Ramos (cell line): ENCODE results near the gene KPTN.

Source experiments
- in situ Hi-C: fragments of 300-500 bp; cut with MboI; formaldehyde crosslinking; loops from one replicate; pipeline ENCODE4 v1.14.3; 2022; ENCODE audit warnings: low sequenced_read_pairs; ENCODE audit not compliant: unreplicated experiment

Gene KPTN

DNA sequence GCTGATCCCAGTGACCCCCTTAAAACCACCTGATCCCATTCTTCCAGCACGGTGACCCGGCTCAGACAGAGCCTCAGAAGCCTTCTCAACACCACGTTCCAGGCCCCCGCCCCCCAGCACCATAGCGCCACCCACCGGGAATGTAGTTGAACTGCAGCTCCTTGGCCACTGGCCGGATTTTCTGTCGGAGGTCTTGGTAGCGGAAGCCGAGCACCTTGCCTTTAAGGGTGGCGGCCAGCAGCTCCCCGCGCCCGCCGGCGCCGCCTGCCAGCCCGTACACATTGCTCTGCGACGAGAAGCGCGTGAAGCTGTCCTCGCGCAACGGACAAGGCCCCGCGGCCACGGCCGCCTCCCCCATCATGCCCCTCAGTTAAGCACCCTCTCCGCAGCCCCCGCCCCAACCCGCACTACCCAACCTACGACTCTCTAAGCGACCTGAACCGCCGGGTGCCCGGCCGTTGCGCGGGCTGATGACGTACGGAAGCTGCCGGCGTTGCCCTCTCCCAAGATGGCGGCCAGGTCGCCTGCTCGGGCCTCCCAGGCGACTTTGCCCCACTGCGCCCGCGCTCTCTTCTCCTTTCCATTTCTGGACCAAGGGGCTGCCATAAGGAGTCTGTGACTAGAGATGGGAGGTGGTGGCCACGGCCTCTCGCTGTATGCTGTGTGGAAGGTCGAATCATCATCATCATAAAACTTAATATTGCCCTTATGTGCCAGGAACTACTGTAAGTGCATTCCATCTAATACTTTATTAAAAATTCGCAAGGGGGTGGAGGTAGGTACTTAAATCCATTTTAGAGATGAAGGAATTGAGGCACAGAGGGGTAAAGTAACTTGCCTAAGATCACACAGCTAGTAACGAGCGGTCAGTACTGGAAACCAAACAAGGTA, at the start of gene KPTN:
Gene KPTN, minus strand, starts transcription at position 420 of the 891 bp plus-strand sequence. Its CDS starts 59 bp downstream, at position 361.
- in situ Hi-C loops = no loop called here

DNA sequence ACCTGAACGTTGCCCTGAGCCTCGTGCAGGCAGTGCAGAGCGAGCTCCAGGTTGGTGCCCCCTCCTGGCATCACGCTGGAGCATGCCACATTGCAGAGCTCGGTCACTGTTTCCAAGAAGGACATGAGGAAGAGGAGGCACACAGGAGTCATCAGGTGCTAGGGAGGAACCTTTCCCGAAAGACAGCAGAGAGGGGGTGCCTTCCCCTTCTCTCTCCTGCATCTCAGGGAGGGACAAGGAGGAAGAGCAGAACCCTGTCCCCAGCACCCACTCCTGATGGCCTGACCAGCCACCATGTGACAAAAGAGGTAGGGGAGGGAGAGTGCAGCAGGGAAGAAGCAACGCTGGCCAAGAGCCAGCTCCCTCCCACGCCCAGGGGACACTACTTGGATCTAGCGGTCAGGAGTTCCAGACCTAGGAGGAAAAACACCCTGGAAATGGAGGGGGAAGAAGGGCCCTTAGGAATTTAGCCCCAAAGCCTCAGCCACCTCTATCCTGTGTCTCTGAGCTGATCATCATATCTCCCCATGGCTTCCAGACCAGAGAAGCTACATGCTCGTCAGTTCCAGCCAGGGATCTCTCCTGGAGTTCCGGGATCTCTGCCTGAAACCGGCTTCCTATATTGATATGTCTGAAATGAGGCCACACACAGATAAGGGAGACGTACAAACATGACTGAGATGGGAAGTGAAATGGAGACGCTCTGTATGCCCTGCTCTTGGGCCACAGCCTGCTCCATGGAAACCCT, 47.8 kb upstream of the KPTN start:
- in situ Hi-C loops = no loop called here

DNA sequence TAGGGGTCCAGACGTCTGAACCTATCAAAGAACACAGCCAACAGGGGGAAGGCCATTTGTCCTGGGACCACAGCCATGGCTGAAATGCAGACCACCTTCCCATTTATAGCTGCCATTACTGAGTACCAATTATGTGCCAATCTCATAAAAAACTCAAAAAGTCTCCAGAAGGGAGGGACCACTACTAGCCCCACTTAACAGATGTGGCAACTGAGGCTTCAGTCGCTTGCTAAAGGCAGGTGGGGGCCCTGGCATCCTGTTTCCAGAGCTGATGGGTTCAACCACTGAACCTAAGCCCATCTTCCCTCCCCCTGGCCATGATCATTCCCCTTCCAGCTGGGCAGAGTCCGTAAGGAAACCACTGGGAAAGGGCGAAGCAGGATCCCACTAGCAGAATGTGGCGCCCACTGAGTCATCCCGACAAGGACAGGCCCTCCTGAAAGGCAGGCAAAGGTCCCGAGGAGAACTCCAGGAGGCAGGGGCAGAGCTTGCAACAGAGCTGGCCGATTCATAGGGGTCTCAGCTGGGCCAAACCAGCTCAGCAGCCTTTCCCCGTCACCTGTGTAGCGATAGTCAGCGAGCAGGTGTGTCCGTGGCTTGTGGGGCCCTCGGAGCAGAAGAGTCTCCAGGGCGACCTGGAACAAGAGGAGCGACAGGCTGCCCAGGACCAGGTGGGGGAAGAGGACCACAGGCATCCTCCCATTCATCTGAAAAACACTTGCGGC, 45.2 kb upstream of the KPTN start:
- in situ Hi-C loops = no loop called here

DNA sequence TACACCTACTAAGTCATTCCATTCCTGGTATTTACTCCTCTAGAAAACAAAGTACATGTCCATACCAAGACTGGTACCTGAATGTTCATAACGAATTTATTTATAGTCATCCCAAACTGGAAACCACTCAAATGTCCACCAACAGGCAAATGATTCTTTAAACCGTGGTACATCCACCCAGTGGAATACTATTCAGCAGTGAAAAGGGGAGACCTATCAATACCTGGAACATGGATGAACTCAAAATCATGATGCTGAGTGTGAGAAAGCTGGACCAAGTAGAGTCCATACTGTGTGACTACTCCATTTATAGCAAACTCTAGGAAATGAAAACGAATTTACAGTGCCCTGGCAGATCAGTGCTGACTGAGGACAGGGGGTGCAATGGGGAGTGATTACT, 42.8 kb upstream of the KPTN start:
- in situ Hi-C loops = no loop called here

DNA sequence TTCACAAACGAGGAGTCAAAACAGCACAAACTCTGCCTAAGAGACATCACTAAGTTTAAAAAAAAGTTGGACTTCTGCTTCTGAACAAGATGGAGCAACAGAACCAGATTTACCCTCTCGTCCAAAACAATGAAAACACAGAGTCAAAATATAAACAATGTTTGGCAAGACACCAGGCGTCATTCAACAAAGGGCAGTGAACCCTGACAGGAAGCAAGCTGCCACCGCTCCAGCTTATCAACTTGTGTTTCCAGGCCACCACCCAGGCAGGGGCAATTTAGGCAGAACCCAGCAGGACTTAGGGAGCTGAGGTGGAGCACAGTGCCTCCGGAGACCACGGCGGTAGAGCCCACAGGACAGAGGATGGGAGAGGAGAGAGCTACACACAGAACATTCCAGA, 39.5 kb upstream of the KPTN start:
- in situ Hi-C loops = no loop called here

DNA sequence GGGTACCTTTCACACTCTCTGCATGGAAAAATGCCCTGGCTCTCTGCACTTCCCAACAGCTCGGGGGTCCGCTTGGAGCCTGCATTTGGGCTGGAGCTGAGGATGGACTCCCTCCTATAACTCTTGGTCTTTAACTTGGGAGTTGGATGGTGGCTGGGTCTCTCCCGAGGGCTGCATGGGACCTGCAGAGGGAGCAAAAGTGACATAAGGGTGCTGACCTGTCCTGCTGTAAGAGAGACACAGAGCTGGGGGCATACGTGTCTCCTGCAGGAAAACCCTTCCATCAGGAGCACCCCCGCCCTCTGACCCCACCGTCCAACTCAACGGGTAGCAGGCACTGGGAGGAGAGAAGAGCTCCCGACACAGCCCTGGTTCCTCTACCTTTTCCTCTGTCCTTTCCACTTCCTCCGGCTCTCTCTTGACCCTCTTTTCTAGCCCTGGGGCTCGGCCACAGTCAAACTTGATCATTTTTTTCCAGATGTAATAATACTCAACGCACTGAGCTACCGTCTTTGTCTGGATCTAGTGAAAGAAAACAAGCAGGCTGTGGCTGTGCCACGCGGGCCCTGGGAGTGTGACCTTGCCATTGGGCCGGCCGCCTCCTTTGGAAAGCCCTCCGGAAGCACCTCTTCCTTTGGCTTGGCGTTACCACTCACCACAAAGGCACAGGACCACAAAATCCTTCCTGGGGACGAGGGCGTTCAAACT, 37.6 kb upstream of the KPTN start:
- in situ Hi-C loops = no loop called here

DNA sequence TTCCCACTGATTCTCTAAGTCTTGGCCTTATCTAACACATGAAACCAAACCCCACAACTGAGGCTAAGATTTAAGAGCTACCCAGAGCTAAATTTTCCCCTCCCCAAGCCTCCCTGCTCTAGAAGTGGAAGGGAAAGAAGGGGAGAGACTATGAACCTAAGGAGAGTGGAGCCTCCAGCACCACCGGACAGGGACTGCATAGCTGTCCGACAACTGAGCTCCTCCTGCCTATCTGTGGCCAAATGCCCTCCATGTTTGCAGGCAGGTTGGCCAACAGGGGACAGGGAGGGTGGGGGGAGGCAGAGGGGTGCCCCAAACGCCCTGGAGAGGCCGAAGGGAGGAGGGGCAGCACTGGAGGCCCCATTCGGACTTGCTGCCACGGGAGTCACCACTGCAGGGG, 36.8 kb upstream of the KPTN start:
- in situ Hi-C loops = no loop called here

DNA sequence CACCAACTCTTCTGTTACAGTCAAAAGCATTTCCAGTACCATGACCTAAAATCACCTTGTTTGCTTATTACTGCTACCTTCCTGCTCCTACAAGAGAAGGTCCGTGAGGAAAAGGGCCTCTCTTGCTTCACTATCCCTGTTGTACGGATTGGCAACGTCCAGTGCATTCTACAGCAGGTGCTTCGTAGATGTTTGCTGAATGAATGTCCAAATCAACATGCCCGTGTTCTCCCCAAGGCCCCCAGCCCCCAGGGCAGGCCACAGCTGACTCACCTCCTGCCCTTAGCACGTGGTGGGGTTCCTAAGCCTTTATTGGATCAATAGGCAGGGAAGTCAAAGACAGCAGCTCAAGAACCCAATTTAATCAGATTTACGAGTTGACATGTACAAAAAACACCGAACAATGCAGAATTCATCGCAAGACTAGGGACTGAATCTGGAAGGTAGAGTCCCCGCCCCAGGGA, 36.4 kb upstream of the KPTN start:
- in situ Hi-C loops = no loop called here

DNA sequence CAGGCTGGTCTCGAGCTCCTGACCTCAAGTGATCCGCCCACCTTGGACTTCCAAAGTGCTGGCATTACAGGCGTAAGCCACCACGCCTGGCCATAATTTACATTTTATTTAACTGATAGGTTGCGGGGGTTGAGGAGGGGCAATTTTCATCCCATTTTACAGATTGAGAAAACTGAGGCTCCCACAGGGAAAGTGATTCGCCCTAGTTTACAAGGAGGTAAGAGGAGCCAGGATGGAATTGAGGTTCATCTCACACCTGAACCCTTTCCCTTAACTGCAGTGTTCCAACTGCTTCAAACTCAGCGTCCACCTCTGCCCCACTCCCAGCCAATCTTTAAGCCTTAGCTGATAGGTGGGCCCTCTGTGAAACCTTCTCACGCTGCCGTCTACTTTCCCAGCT, 34.8 kb upstream of the KPTN start:
- in situ Hi-C loops = no loop called here

DNA sequence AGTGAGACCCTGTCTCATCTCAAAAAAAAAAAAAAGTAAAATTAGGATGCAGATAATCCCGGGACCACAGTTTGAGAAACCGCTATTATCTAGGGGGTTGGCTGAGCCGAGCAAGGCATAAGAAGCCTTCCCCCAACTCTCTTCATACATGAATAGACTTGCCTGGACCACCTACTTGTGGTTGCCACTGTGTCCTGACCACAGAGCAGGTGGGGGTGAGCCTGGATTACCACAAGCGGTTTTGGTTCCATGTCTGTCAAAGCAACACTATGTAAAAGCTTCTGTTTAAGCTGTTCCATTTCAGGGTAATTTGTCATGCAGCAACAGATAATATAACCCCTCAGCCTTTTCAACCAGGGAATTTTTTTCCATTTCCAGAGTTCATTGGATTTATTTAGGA, 34.1 kb upstream of the KPTN start:
- in situ Hi-C loops = no loop called here

DNA sequence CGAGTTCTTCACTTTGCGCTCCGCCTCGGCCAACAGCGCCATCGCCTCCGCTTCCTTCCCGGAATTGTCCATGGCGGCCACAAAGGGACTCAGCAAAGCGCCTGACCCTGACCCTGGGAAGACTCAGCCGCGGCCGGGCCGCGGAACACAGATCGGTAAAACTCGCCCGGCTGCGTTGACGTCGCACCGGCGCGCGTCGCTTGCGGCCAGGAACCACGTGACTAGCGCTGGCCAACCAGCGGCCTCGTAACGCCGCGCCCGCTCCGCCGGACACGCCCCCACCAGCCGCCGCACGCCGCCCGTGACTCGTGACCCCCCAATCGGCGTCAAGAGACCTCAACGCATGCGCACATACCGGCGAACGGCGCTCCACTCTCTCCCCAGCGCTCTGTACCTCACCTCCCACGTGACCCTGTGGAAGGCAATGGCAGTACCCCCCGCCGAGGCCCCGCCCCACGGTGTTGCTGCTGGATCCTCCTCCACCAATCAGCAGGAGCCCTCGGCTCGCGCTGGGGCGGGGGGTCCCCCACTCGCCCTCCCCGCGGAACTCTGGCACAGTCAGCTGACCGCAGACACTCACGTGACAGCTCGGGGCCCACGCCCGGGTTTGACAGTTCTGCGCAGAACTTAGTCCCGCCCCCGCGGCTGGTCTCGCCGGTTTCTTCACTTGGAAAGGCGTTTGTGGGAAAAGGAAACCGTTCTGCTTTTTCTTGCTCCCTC, 31.0 kb upstream of the KPTN start, which contains the start of gene NAPA:
Gene NAPA, minus strand, starts transcription at position 195 of the 720 bp plus-strand sequence. Its CDS starts 123 bp downstream, at position 72.
- in situ Hi-C loops = no loop called here

DNA sequence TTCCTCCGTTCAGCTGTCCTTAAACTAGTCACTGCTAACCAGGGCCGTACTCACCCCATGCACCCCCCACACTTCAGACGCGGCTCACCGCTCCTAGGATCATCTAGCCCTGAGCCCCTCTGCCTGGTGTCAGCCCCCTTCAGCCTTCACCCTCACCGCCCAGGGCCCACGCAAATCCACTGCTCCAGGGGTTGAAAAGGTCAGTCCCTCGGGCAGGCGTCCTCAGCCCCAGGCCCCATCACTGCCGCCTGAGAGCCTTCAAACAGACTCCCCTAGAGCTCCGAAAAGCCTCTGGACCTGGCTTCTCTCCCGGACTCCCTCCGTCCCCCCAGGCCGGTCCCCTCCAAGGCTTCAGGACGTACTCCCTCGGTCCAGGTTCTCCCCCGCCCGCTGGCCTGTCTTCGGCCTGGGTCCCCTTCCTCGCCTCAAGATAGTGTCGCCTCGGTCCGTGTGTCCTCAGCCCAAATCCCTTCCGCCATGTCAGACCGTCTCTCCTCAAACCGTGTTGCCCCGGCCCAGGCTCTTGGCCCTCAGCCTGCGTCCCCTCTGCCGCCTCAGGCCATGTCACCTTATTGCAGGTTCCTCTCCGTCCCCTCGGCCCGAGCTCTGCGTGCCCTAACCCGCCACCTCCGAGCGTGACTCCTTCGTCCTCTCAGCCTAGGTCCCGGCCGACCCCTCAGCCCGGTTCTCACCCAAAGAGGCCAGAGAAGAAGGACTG, 30.3 kb upstream of the KPTN start:
- in situ Hi-C loops = no loop called here

DNA sequence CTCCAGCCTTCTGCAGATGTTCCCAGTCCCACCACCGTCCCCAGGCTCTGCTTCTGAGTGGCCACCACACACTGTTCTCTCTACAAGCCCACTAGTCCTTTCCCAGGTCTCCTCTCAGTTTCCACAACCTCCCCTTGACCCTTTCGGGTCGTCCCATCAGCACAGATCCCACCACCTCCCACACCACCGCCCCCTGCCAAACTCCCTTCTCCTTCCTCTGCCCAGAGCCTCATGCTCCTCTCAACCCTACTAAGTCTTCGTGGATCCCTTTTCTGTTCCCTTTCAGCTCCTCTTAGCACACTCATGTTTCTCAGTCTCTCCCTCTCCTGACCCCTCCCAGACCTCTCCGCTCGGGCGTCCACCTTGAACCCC, 28.9 kb upstream of the KPTN start:
- in situ Hi-C loops = no loop called here

DNA sequence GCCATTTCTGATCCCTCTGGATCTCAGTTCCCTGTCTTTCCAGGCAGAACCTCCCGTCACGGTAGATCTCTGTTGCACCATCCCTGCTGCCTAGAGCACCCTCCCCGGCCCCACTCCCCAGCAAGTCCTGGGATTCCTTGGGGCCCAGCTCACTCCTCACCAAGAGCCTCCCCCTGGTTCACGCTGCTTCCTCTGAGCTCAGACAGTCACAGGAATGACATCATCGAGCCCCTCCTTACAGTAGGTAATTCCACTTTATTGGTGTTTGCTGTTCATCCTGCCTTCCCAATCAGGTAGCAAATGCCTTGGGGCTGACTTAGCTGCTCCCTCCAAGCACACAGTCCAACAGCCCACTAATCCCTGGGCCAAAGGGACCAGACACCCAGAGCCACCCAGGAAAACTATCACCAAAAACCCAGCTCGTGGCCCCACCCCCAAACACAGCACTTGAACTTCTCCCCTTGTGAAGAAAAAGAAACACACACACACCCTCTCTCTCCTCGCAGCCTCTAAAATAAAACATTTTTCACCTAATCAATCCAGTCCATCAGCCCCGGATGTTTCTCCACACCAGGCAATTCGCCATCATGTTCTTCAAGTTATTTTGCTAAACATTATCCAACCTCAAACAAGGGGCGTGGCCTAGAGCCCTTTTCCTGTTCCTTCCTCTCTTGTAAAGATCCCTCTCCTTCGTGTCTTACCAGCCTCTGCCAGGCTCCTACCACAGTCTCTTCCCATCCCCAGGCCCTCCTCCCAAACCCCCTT, 28.3 kb upstream of the KPTN start:
- in situ Hi-C loops = no loop called here

DNA sequence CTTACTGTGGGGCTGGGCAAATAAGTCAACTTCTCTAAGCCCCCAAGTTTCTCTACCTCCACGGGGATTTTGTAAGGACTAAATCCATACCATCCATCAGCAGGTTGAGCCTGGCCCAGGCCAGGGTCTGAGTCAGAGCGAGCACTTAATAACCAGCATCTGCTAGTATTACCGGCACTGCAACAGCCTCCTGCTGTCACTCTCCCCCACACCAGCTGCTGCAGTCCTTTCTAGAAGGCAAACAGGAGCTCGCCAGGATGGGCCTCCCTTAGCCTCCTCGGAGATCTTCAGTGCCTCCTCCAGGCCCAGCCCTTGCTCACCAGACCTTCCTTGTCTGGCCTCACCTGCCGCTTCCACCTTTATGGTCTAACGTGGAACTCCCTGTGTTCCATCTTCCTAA, 27.7 kb upstream of the KPTN start:
- in situ Hi-C loops = no loop called here

DNA sequence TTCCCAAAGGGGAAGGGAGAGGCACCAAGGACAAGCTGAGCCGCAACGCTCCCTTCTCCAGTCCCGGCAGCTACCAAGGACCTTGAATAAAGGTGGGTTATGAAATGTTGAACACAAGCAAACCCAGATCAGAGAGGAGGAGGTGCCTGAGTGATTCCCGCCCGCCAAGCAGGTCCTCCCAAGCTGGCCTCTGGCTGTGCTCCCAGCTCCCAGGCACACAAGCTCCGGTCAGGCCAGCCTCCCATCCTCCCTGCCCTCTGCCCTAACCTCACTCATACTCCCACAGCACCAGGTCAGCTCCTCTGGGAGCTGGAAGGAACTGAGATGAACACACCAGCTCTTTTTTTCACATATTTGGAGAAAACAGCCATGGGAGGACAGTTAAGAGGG, 27.1 kb upstream of the KPTN start:
- in situ Hi-C loops = no loop called here

DNA sequence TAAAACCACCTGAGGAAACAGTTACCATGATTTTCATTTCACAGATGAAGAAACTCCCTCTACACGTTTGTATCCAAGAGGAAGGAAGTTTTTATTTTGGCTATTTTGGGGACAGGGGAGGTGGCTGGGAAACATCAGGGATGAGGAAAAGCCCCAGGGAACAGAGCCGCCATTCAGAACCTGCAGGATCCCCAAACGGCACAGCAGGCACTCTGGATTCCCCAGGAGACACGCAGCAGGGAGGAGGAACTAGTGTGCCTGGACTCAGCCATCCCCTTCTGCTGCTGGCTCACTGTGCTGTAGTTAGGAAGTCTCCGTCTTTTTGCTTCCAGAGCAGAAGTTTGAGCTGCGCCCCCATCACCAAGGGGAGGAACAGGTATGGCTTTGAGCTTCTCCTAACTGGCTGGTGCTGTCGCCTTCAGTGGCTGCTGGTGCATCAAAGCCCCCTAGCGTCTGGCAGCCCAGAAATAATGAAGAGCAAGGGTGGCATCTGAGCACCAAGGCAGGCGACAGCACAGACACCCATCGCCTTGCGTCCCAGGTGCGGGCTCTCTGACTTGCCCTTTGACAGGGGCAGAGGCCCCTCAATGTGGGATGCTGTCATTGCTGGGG, 26.6 kb upstream of the KPTN start:
- in situ Hi-C loops = no loop called here

DNA sequence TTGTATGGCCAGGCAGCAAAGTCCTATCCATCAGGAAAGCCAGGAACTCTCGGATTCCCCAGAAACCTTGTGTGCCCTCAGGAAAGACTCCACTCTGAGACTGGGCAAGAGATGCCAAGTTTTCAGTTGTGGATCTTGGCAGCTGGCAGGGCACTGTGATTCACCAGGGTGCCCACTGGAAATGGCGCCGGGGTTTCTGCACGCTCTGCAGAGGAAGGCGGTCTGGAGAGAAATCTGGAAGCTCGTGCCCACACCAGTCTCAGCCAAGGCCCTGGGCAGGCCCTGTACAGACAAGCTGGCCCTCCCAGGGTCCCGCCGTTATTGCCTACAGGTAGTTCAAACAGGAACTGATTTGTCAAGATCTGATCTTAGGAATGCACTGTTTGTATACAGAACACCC, 26.0 kb upstream of the KPTN start:
- in situ Hi-C loops = no loop called here
